HepG2 (cell line): ENCODE data around the gene ALPI.

Source experiments
- BCL3 ChIP-seq: sonication (generic); formaldehyde crosslinking; IDR thresholded peaks from 2 replicates; pipeline ENCODE4 v1.5.1; 2020; ENCODE audit warnings: mild to moderate bottlenecking, missing genetic modification reagents, moderate library complexity
- NCOA5 ChIP-seq: sonication (generic); formaldehyde crosslinking; IDR thresholded peaks from 2 replicates; pipeline ENCODE4 v1.4.0; 2020; ENCODE audit warnings: missing genetic modification reagents

GRCh38 chr2:232495292-232495691 is 39.3 kb downstream of the ALPI start:
- TF ChIP-seq BCL3 (CRISPR knock-in tag) (no peak), NCOA5 (no peak)
